Measurements from ENCODE around the gene TMEM45B.
"Not testable (repeated sequence)": the region's sequence is repeated elsewhere in the genome, so short reads cannot be mapped to it uniquely, and the experiment has no call there.

The TMEM45B gene

GRCh38 chr11:129814244-129815014 lies 1.2 kb upstream of the TMEM45B start:
- Histone ChIP-seq H4K20me1 (ENCODE audit: insufficient read depth) (no peaks in the 10 kb centered on the region), H3K36me3 (ENCODE audit: insufficient read depth) (no peaks in the 10 kb centered on the region), H3K9ac (no peak overlapping the region), H3K4me2 (no peak overlapping the region), H3K4me3 (IDR thresholded peaks at IDR 0.05; ENCODE audit: insufficient read depth, low read depth, low read length) (no peak overlapping the region), H3K4me1 (ENCODE audit: low read depth, poor library complexity, severe bottlenecking) (no peaks in the 10 kb centered on the region), H3K27ac (no peak overlapping the region), H3K79me2 (ENCODE audit: insufficient read depth, low read depth) (no peaks in the 10 kb centered on the region), H2AFZ (ENCODE audit: low read depth) (no peak overlapping the region), H3K27me3 (ENCODE audit: insufficient read depth, low read depth) (no peaks in the 10 kb centered on the region)
- TF ChIP-seq CTCF (conservative IDR thresholded peaks at IDR 0.05; ENCODE audit: low read depth, low read length), result no peak

GRCh38 chr11:129817534-129818051 lies 1.9 kb downstream of the TMEM45B start:
- no peak overlapping the region for H2AFZ ChIP-seq (ENCODE audit: low read depth)
- H3K79me2 ChIP-seq (ENCODE audit: insufficient read depth, low read depth), result no peaks in the 10 kb centered on the region
- H3K4me1 ChIP-seq (ENCODE audit: low read depth, poor library complexity, severe bottlenecking), result no peaks in the 10 kb centered on the region
- no peaks in the 10 kb centered on the region for H3K36me3 ChIP-seq (ENCODE audit: insufficient read depth)
- no peaks in the 10 kb centered on the region for H4K20me1 ChIP-seq (ENCODE audit: insufficient read depth)
- no peak for TF ChIP-seq CTCF (conservative IDR thresholded peaks at IDR 0.05; ENCODE audit: low read depth, low read length)
- H3K4me2 ChIP-seq, result no peak overlapping the region
- no peak overlapping the region for H3K9ac ChIP-seq
- no peaks in the 10 kb centered on the region for H3K27me3 ChIP-seq (ENCODE audit: insufficient read depth, low read depth)
- no peak overlapping the region for H3K27ac ChIP-seq
- H3K4me3 ChIP-seq (IDR thresholded peaks at IDR 0.05; ENCODE audit: insufficient read depth, low read depth, low read length), result no peak overlapping the region

- H3K4me3 ChIP-seq (IDR thresholded peaks at IDR 0.05; ENCODE audit: insufficient read depth, low read depth, low read length); H3K9ac ChIP-seq; H4K20me1 ChIP-seq (ENCODE audit: insufficient read depth); H2AFZ ChIP-seq (ENCODE audit: low read depth); H3K27me3 ChIP-seq (ENCODE audit: insufficient read depth, low read depth); H3K27ac ChIP-seq; H3K79me2 ChIP-seq (ENCODE audit: insufficient read depth, low read depth); H3K4me2 ChIP-seq; H3K4me1 ChIP-seq (ENCODE audit: low read depth, poor library complexity, severe bottlenecking); H3K36me3 ChIP-seq (ENCODE audit: insufficient read depth): not testable (repeated sequence)
Measured at GRCh38 chr11:129818236-129818635, 2.6 kb downstream of the TMEM45B start.

GRCh38 chr11:129819237-129819636 lies 3.6 kb downstream of the TMEM45B start:
- Histone ChIP-seq H3K4me3 (IDR thresholded peaks at IDR 0.05; ENCODE audit: insufficient read depth, low read depth, low read length) (no peak overlapping the region), H3K27ac (no peak overlapping the region), H4K20me1 (ENCODE audit: insufficient read depth) (no peaks in the 10 kb centered on the region), H2AFZ (ENCODE audit: low read depth) (no peak overlapping the region), H3K79me2 (ENCODE audit: insufficient read depth, low read depth) (no peaks in the 10 kb centered on the region), H3K4me1 (ENCODE audit: low read depth, poor library complexity, severe bottlenecking) (no peaks in the 10 kb centered on the region), H3K27me3 (ENCODE audit: insufficient read depth, low read depth) (no peaks in the 10 kb centered on the region), H3K36me3 (ENCODE audit: insufficient read depth) (no peaks in the 10 kb centered on the region), H3K9ac (no peak overlapping the region), H3K4me2 (no peak overlapping the region)
- no peak for TF ChIP-seq CTCF (conservative IDR thresholded peaks at IDR 0.05; ENCODE audit: low read depth, low read length)

- H3K4me1 ChIP-seq (ENCODE audit: low read depth, poor library complexity, severe bottlenecking); H3K36me3 ChIP-seq (ENCODE audit: insufficient read depth); H3K4me2 ChIP-seq; H4K20me1 ChIP-seq (ENCODE audit: insufficient read depth); H3K27me3 ChIP-seq (ENCODE audit: insufficient read depth, low read depth); H2AFZ ChIP-seq (ENCODE audit: low read depth); H3K4me3 ChIP-seq (IDR thresholded peaks at IDR 0.05; ENCODE audit: insufficient read depth, low read depth, low read length); H3K9ac ChIP-seq; H3K27ac ChIP-seq; H3K79me2 ChIP-seq (ENCODE audit: insufficient read depth, low read depth): not testable (repeated sequence)
Measured at GRCh38 chr11:129820228-129820627, 4.6 kb downstream of the TMEM45B start.

- H3K79me2 ChIP-seq (ENCODE audit: insufficient read depth, low read depth); H3K4me2 ChIP-seq; H3K36me3 ChIP-seq (ENCODE audit: insufficient read depth); H3K27ac ChIP-seq; H3K4me3 ChIP-seq (IDR thresholded peaks at IDR 0.05; ENCODE audit: insufficient read depth, low read depth, low read length); H3K4me1 ChIP-seq (ENCODE audit: low read depth, poor library complexity, severe bottlenecking); H3K9ac ChIP-seq; H4K20me1 ChIP-seq (ENCODE audit: insufficient read depth); H2AFZ ChIP-seq (ENCODE audit: low read depth); H3K27me3 ChIP-seq (ENCODE audit: insufficient read depth, low read depth): not testable (repeated sequence)
Measured at GRCh38 chr11:129823281-129823680, 7.6 kb downstream of the TMEM45B start.

- not testable (repeated sequence) for H4K20me1 ChIP-seq (ENCODE audit: insufficient read depth); H3K4me3 ChIP-seq (IDR thresholded peaks at IDR 0.05; ENCODE audit: insufficient read depth, low read depth, low read length); H2AFZ ChIP-seq (ENCODE audit: low read depth); H3K27ac ChIP-seq; H3K27me3 ChIP-seq (ENCODE audit: insufficient read depth, low read depth); H3K4me1 ChIP-seq (ENCODE audit: low read depth, poor library complexity, severe bottlenecking); H3K9ac ChIP-seq; H3K36me3 ChIP-seq (ENCODE audit: insufficient read depth); H3K4me2 ChIP-seq; H3K79me2 ChIP-seq (ENCODE audit: insufficient read depth, low read depth)
Measured at GRCh38 chr11:129823799-129824198, 8.2 kb downstream of the TMEM45B start.

All from KMS-11 (cell line).